Hepatocyte (in vitro differentiated cells): Measurements from ENCODE around the gene KIF5C.

Source experiments
- CTCF ChIP-seq: fragments of 200-600 bp; sonication (generic); IDR thresholded peaks from 2 replicates; pipeline ENCODE4 v1.5.1; 2016; ENCODE audit warnings: antibody characterized with exemption, mild to moderate bottlenecking; ENCODE audit not compliant: poor library complexity
- EZH2phosphoT487 ChIP-seq: fragments of 200-600 bp; sonication (generic); IDR thresholded peaks from one replicate; pipeline ENCODE4 v1.6.1; 2018; ENCODE audit warnings: antibody characterized with exemption, mild to moderate bottlenecking, low read depth, moderate library complexity; ENCODE audit not compliant: unreplicated experiment, severe bottlenecking

GRCh38 chr2:148903979-148904378, 29.0 kb downstream of the KIF5C start:
- no peak for TF ChIP-seq CTCF
- no peak for TF ChIP-seq EZH2phosphoT487
